Esophagus squamous epithelium (tissue), 4 donors: Measurements from ENCODE around the gene RABGAP1.

ENCODE experiments used
- CTCF ChIP-seq, 6 experiments: fragments of 450-650 bp in 4 of 6; fragments of 200-600 bp in 2 of 6; sonication (generic) in 2 of 6; IDR thresholded peaks; one replicate each; pipeline ENCODE4 v1.5.1; 2016 to 2019; ENCODE audit warnings: antibody characterized with exemption in 6 of 6, mild to moderate bottlenecking in 4 of 6, moderate library complexity in 4 of 6
- POLR2A ChIP-seq, 4 donors: fragments of 450-650 bp; IDR thresholded peaks; one replicate each; pipeline ENCODE4 v1.6.1; 2017; ENCODE audit warnings: antibody characterized with exemption in 4 of 4, mild to moderate bottlenecking in 4 of 4, moderate library complexity in 3 of 4

DNA sequence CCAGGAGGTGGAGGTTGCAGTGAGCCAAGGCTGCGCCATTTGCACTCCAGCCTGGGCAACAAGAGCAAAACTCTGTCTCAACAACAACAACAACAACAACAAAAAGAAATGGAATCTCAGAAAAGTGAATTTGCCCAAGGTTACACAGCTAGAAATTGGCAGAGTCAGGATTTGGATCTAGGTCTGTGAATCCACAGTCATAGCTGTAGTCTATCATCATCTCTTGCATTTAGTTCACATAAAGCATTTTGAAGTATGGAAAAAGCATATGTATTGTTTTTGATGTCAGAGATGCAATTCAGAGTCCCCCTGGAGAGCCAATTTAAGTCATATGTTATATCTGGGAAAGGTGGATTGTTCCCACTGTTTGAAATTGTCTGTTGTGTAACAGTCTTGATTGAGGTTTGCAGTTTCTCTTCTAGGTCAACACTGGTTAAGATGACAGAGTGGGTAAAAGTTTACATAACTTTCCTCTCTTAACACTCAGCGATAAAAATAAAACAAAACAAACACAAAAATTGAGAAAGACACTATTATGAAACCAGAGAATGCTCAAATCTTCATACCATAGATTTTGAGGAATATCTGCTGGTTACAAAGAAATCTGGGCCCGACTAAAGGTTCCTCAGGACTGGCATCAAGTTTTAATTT, 71.2 kb downstream of the RABGAP1 start:
- TF ChIP-seq CTCF (IDR thresholded peaks at IDR 0.05): no peak
- TF ChIP-seq POLR2A (IDR thresholded peaks at IDR 0.05): no peak
